NB4 (cell line): Measurements from ENCODE around the gene EIF5B.

ENCODE experiments used
- TF ChIP-seq, protein P1 (sequence below): IDR thresholded peaks from one replicate; pipeline ENCODE4 v1.5.1; 2012; ENCODE audit warnings: low read depth, low read length
- TF ChIP-seq, protein P2 (sequence below): IDR thresholded peaks from 2 replicates; pipeline ENCODE4 v1.6.1; 2011; ENCODE audit warnings: low read depth, low read length

DNA sequence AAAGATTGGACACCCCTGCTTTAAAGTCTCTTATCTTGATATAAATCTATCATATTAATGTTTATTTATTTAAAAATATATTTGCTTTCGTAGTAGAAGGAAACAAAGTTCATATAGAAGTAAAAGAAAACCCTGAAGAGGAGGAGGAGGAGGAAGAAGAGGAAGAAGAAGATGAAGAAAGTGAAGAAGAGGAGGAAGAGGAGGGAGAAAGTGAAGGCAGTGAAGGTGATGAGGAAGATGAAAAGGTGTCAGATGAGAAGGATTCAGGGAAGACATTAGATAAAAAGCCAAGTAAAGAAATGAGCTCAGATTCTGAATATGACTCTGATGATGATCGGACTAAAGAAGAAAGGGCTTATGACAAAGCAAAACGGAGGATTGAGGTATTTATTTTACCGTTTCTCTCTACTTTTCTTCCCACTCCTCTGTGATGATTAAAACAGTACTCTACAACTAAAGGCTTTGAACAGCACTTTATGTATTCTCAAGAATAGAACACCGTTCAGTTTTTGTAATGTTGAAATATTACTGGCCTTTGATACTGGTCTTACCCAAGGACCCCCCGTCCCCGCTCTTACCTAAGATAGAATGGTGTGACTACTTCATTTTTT is 39.2 kb downstream of the EIF5B start:
- TF ChIP-seq, protein P1, sequence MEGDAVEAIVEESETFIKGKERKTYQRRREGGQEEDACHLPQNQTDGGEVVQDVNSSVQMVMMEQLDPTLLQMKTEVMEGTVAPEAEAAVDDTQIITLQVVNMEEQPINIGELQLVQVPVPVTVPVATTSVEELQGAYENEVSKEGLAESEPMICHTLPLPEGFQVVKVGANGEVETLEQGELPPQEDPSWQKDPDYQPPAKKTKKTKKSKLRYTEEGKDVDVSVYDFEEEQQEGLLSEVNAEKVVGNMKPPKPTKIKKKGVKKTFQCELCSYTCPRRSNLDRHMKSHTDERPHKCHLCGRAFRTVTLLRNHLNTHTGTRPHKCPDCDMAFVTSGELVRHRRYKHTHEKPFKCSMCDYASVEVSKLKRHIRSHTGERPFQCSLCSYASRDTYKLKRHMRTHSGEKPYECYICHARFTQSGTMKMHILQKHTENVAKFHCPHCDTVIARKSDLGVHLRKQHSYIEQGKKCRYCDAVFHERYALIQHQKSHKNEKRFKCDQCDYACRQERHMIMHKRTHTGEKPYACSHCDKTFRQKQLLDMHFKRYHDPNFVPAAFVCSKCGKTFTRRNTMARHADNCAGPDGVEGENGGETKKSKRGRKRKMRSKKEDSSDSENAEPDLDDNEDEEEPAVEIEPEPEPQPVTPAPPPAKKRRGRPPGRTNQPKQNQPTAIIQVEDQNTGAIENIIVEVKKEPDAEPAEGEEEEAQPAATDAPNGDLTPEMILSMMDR, result no peak
- TF ChIP-seq, protein P2, sequence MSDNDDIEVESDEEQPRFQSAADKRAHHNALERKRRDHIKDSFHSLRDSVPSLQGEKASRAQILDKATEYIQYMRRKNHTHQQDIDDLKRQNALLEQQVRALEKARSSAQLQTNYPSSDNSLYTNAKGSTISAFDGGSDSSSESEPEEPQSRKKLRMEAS, result no peak
